GM21717 (cell line): ENCODE results near the gene CIAPIN1.

Experiments
- ATAC-seq: cut with Tn5 transposase; IDR thresholded peaks from one replicate; pipeline ENCODE4 v1.9.1; 2021; ENCODE audit warnings: mild to moderate bottlenecking, moderate library complexity; ENCODE audit not compliant: unreplicated experiment

Gene CIAPIN1

DNA sequence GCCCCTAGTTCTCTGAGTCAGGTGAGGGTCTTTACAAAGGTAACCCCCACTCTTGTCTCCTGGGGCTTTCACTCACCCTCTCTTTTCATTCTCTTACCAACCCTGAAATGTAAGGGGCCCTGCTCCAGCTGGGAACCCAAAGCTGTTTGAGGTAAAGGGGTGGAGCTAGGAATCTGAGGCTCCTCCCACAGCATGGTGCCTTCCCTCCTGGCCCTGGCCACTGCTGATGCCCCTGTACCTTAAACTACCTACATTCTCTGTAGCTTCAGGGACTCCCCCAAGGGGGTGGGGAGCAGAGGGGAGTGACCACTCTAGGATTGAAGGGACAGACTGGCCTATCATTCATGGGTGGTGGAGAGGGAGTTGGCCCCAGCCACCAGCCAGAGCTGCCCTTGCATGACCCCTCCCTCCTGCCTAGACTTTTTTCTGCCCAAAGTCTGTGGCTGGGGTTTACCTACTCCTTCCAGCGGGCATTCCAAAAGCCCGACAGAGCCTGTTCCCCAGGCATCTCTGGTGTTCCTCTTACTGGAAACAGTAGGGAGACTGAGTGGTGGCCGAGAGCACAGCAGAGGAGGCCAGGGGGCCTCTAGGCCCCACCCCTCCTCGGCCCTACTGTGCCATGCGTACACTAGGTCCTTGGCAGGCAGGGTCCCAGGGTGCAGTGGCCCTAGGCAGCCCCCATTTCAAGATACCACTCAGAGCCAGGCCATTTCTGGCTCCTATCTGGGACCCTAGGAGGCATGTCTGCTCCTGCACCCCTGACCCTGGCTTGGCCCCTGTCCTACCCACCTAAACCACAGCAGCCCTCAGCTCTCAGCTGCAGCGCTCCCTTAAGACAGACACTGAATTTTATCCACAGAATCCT is 29.6 kb upstream of the CIAPIN1 start:
- no peak for ATAC-seq

DNA sequence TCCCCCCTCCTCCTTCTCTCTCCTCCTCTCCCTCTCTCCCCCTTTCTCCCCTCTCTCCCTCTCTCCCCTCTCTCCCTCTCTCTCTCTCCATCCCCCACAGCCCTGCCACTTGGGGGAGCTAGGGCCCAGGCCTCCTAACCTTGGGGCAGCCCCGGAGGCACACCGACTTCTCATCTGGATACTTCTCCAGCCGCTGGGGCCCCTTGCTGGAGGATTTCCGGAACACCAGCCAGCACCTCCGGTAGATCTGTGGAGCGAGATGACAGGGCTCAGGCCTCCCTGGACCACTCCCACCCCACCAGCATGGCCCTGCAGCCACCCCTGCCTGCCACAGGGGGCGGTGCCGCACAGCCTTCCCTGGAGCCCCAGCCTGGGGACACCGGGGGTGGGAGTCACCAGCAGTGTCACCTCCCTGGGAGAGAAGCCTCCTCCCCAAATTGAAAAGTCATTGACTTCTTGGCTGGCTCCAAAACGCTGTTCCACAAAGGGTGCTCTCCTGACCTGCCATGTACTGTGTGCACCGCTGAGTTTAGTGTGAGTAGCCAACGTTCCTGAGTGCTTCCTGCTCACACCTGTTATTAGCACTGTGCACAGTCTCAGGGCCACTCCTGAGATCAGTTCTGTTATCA is 28.6 kb upstream of the CIAPIN1 start:
- ATAC-seq = peak; percentile 78

DNA sequence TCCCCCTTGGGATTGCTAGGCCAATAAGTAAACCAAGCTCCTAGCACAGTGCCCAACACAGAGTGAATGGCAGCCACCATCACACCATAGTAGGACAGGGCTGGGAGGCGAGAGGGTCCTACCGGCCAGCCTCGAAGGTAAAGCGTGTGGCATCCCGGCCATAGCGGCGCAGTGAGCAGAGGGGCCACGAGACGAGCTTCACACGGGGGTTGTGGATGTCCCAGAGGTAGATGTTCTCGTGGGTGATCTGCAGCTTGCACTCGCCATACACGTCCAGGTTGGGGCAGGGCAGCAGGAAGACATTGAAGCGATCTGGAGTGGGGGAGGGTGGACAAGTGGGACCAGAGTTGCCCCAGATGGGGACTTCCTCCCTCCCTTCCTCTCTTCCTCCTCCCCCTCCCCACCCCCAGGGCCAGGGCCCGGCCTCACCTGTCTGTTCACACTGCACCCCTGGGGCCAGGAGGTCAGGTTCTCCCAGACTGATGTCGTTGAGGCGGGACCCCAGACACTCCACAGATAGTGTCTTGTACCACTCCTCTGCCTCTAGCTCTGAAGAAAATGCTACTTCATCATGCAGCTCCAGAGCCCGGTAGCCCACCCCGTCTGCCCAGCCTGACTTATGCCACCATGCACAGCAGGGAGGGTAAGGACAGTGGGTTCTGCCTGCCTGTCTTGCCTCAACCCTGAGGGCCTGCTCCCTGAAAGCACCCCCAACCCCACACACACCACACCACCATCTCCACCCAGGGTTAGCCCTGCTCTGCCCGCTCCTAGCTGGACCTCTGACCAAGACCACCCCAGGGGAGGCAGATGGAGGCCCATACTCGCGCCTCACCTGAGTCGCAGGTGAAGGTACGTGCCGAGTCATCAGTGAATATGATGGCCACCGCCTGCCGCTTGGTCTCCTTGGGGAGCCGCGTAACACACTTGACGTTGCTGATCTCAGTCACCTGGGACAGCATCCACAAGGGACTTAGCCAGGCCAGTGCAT is 27.8 kb upstream of the CIAPIN1 start:
- ATAC-seq = no peak

GRCh38 chr16:57473906-57474305 is 26.7 kb upstream of the CIAPIN1 start:
- ATAC-seq = no peak

DNA sequence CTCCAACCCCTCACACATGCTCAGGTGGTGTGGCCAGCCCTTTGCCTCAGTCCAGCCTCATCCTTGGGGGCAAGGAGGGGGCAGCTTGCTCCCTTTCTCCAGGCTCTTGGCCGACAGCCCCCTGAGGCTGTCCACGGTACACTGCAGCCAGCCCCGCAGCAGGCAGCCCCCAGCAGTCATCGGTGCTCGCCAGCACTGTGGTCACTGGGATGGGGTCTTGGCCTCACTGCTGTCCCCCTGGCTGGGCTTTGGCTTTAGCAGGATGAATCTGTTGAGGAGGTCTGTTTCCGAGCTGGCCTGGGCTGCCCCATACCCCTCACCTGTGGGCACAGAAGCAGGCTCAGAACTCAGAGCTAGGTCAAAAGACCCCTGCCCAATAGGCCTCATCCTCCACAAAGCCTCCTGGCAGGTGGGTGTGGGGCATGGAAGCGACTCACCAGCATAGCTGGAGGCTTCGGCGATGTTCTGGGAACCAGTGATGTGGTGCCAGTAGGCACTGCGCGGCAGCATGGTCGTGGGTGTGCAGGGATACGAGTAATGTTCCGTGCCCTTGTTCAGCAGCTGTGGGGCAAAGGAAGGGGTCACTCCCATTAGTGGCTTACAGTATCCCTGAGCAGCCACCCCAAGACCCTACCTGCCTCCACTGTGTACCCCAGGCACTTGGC is 26.1 kb upstream of the CIAPIN1 start:
- ATAC-seq = no peak

GRCh38 chr16:57472665-57473060 is 25.5 kb upstream of the CIAPIN1 start:
- no peak for ATAC-seq

DNA sequence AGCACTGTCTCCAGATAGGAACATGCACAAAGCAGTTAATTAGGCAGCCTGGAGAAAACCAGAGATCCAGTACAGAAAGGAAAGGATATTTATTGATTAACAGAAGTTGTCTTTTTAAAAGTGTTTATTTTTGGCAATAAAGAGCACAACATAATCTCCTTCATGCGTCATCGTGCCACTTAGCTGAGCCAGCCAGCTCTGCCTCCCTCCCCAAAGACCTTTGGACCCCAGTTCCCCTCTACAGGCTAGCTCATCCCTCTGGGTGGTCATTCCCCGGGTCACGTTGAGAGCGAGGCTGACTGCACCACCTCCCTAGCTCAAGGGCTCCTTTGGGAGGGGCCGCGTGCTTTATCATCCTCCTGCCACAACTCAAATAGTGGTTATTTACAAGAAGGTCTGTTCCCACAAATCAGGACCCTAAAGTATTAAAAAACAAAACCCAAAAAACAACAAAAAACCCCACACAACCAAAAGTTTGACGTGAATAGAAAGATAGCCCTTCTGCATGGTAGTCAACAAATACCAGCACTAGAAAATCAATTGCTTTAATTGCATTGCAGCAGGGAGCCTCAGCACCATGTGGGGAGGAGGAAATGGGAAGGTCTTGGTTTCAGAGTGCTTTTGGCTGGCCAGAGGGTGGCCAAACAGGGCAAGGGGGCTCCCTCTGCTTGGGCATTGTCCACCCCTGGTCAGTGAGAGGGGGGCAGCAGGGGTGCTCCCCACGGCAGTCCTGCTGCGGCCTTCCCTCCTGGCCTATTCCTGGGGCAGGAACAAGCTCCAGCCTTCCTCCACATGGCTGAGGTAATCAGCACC is 24.9 kb upstream of the CIAPIN1 start:
- no peak for ATAC-seq

GRCh38 chr16:57471209-57471608 is 24.0 kb upstream of the CIAPIN1 start:
- ATAC-seq = no peak

GRCh38 chr16:57470711-57471110 is 23.5 kb upstream of the CIAPIN1 start:
- ATAC-seq = no peak

DNA sequence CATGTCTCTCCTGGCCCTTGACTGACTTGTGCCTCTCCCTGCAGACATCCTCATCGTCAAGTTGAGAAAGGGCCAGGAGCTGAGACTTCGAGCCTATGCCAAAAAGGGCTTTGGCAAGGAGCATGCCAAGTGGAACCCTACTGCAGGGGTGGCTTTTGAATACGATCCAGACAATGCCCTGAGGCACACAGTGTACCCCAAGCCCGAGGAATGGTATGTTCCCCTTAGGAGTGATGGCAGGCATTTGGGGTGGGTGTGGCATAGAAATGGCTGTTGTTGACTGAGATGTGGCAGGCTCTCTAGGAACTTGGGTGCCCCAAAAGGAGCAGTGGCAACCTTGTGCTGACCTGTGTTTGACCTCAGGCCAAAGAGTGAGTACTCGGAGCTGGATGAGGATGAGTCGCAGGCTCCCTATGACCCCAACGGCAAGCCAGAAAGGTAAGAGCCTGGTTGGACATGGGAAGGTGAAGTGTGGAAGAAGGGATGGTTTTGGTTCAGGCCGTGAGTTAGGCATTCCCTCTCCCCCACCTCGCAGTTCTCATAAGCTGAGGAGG is 22.8 kb upstream of the CIAPIN1 start:
- ATAC-seq = no peak

DNA sequence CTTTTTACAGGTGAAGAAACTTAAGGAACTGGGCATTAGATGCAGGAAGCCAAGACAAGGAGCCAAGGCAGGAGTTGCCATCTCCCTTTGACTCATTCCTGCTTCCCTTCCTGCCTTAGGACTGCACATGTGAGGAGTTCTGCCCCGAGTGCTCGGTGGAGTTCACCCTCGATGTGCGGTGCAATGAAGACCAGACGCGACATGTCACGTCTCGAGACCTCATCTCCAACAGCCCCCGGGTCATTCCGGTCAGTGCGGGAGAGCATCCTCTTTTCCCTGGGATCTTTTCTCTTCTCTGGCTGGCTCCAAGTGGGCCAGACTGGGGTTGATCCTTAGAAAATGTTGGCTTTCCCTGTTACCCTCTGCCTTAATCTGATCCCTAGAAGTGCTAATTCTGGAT is 21.9 kb upstream of the CIAPIN1 start:
- ATAC-seq = no peak

DNA sequence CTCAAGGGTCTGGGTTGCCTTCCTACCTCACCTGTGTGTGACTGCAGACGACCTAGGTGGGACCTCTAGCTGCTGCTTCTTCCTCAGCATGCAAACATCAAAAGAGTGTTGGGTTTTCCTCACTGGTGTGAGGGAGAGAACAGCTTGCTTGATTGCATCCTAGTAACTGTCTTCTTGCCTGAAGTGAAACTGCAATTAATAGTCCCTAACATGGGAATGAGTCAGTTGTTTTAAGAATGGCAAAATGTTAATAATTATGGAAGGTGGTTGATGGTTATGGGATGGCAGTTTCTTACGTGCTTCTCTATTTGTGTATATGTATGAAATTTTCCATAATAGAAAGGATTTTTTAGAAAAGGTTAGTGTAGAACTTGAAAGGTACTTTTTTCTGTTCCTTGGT is 21.2 kb upstream of the CIAPIN1 start:
- no peak for ATAC-seq

- ATAC-seq = no peak
These were observed 17.3 kb upstream of the CIAPIN1 start for GRCh38 chr16:57464523-57464922.

DNA sequence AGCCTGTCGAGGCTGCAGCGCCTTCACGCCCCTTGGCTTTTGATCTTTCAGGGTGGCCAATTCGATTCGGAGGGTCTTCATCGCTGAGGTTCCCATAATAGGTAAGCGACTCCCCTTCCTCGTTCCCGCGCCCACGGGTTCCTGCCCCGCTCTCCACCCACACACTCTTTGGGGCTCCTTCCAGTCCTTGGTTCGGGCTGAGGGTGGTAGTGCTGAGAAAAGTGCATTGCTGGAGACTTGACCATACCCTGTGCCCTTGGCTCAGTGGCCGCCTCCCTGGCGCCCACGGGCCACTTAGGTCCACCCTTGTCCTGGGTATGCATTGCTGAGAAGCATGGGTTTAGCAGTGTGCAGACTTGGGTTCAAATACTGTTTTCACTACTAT is 15.8 kb upstream of the CIAPIN1 start:
- peak; percentile 26 for ATAC-seq

DNA sequence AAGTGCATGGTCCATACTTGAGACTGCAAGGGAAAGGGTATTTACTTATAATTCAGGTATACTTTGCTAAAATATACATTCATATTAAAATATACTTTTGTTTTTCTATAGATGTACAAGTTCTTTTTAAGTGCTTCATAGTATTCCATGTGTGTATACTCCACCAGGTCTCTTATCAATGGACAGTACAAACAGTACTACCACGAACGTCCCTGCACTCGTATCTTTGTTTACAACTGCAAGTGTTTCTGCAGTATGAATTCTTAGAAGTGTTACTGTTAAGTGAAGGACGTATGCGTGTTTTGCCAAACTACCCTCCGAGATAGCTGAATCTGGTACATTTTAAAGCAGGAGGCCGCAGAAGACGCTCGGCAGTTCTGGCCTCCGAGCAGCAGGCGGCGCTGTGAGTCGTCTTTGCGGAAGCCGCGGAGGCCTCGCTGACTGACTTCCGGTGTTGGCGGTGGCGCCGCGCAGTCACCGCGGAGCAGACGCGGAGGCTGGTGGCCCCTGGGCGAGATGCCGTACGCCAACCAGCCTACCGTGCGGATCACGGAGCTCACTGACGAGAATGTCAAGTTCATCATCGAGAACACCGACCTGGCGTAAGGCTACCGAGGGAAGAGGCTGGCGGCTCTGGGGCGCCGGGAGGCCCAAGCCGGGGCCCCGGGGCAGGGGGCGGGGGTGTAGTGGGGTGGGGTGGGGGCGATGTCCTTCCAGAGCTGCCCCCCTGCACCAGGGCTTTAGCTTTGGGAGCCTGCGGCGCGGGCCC is 15.2 kb upstream of the CIAPIN1 start, which contains the start of gene POLR2C:
POLR2C (plus strand) TSS at position 471 of the 769 bp plus-strand sequence; CDS start at position 517, 46 bp downstream.
- ATAC-seq = peak; percentile 64

- no peak for ATAC-seq
These were observed 4.8 kb upstream of the CIAPIN1 start for GRCh38 chr16:57452021-57452420.

GRCh38 chr16:57446531-57447185 is 527 bp downstream of the CIAPIN1 start:
- peak; percentile 38 for ATAC-seq

DNA sequence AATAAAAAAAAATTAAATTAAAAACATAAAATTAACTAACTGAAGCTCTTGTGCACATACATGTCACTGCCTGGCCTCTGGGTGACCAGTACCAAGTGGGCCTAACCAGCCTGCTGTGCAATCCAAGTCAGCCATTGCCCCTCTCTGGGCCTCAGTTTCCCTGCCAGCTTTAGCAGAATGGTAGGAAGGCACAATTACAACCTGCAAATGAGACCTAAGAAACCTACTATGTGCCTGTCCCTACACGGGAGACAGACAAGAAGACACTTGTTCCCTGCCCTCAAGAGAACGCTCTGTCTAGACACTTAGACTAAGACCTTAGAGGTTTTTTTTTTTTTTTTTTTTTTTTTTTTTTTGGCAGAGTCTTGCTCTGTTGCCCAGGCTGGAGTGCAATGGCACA is 1.7 kb downstream of the CIAPIN1 start:
- no peak for ATAC-seq
